H1 (cell line): Measurements from ENCODE around the gene HK1. TPM values are rescaled to one million over a fixed set of nuclear protein-coding genes. Genes with fewer than 3 reads are reported as not detected.

ENCODE experiments used
- CTCF ChIA-PET: fragments of 300-600 bp; sonication (Branson Sonifier 250); formaldehyde crosslinking; loops from one replicate; lab custom pipeline; 2021; ENCODE audit not compliant: partially characterized antibody; lab: Charles Lee
- POLR2A ChIA-PET: fragments of 300-600 bp; sonication (Branson Sonifier 250); formaldehyde crosslinking; loops from one replicate; lab custom pipeline; 2021; ENCODE audit warnings: inconsistent platforms; ENCODE audit not compliant: partially characterized antibody; lab: Charles Lee
- DNase-seq, 2 experiments: peaks; one replicate each; pipeline versions ENCODE4 v3.0.0 to v3.0.0-alpha.2; 2010 to 2022; ENCODE audit warnings: low spot score in 2 of 2, low read depth in 1 of 2, mixed read lengths in 1 of 2
- FAIRE-seq: peaks from 2 replicates; lab custom pipeline; 2011; peaks lifted over from hg19 to GRCh38; lab: Jason Lieb, UNC
- H2AFZ ChIP-seq: 2 replicates; pipeline ENCODE4 v1.8.1; 2012; ENCODE audit warnings: low read length, inconsistent platforms
- H2AK5ac ChIP-seq: 2 replicates; pipeline ENCODE4 v1.6.1; 2013; ENCODE audit warnings: low read depth, low read length
- H2BK120ac ChIP-seq: replicated peaks from 2 replicates; pipeline ENCODE3; 2013; ENCODE audit warnings: low read depth, low read length, inconsistent platforms
- H2BK12ac ChIP-seq: 2 replicates; pipeline ENCODE4 v1.6.1; 2013; ENCODE audit warnings: low read depth, low read length
- H2BK15ac ChIP-seq: 2 replicates; pipeline ENCODE4 v1.6.1; 2013; ENCODE audit warnings: low read length
- H2BK20ac ChIP-seq: 2 replicates; pipeline ENCODE4 v1.6.1; 2013; ENCODE audit warnings: low read length
- H2BK5ac ChIP-seq: 2 replicates; pipeline ENCODE4 v1.6.1; 2013; ENCODE audit warnings: low read depth, low read length
- H3K14ac ChIP-seq: 2 replicates; pipeline ENCODE4 v1.6.1; 2013; ENCODE audit warnings: inconsistent platforms; ENCODE audit not compliant: insufficient read length
- H3K18ac ChIP-seq: 2 replicates; pipeline ENCODE4 v1.6.1; 2013; ENCODE audit warnings: low read length; ENCODE audit errors: extremely low read depth
- H3K23ac ChIP-seq: 2 replicates; pipeline ENCODE4 v1.6.1; 2013; ENCODE audit warnings: inconsistent platforms; ENCODE audit not compliant: insufficient read length
- H3K23me2 ChIP-seq: 2 replicates; pipeline ENCODE4 v1.6.1; 2013; ENCODE audit warnings: low read depth, low read length
- H3K27ac ChIP-seq: 2 replicates; pipeline ENCODE4 v1.6.1; 2011; ENCODE audit warnings: low read depth, low read length, inconsistent platforms
- H3K27me3 ChIP-seq, 4 experiments: replicated peaks in 1 of 4; 1 replicate in 1 of 4; 2 replicates in 3 of 4; pipeline versions ENCODE4 v1.6.1 to v1.8.1; 2011 to 2013; ENCODE audit warnings: low read length in 3 of 4, mild to moderate bottlenecking in 3 of 4, inconsistent platforms in 2 of 4, mixed read lengths in 2 of 4, moderate library complexity in 1 of 4; ENCODE audit not compliant: control insufficient read depth in 3 of 4, insufficient read depth in 3 of 4; ENCODE audit errors: extremely low read depth in 1 of 4
- H3K36me3 ChIP-seq, 4 experiments: 2 replicates each; pipeline versions ENCODE4 v1.6.1 to v1.8.1; 2011 to 2013; ENCODE audit warnings: mild to moderate bottlenecking in 4 of 4, low read length in 3 of 4, moderate library complexity in 2 of 4, control low read depth in 1 of 4, inconsistent platforms in 1 of 4; ENCODE audit not compliant: insufficient read depth in 4 of 4, control insufficient read depth in 2 of 4
- H3K4ac ChIP-seq: replicated peaks from 2 replicates; pipeline ENCODE3; 2013; ENCODE audit warnings: low read length, low read depth, mixed read lengths, inconsistent platforms; ENCODE audit not compliant: insufficient read length
- H3K4me1 ChIP-seq, 4 experiments: replicated peaks in 1 of 4; 1 replicate in 1 of 4; 2 replicates in 3 of 4; pipeline versions ENCODE4 v1.6.1 to v1.8.1; 2011 to 2013; ENCODE audit warnings: low read length in 3 of 4, inconsistent platforms in 2 of 4, mixed read lengths in 1 of 4; ENCODE audit not compliant: insufficient read depth in 4 of 4, control insufficient read depth in 3 of 4
- H3K4me2 ChIP-seq, 2 experiments: 2 replicates each; pipeline versions ENCODE4 v1.6.1 to v1.8.1; 2011 to 2013; ENCODE audit warnings: low read depth in 2 of 2, low read length in 2 of 2, control low read depth in 1 of 2, inconsistent platforms in 1 of 2, mild to moderate bottlenecking in 1 of 2; ENCODE audit not compliant: insufficient read depth in 1 of 2
- H3K4me3 ChIP-seq, 4 experiments: fragments of 200-600, 300-600 bp in 1 of 4; sonication (generic), shearing (Covaris generic), sonication (Bioruptor Twin) in 1 of 4; 2 replicates each; pipeline versions ENCODE4 v1.5.1 to v1.8.1; 2011 to 2016; ENCODE audit warnings: low read length in 4 of 4, low read depth in 3 of 4, control low read depth in 2 of 4, inconsistent platforms in 2 of 4, mild to moderate bottlenecking in 2 of 4, mixed read lengths in 1 of 4, moderate library complexity in 1 of 4; ENCODE audit not compliant: insufficient read depth in 2 of 4; ENCODE audit errors: extremely low read depth in 1 of 4
- H3K56ac ChIP-seq: replicated peaks from 2 replicates; pipeline ENCODE3; 2013; ENCODE audit warnings: low read depth, mild to moderate bottlenecking, mixed read lengths, low read length, inconsistent platforms; ENCODE audit not compliant: insufficient read length
- H3K79me1 ChIP-seq: 2 replicates; pipeline ENCODE4 v1.6.1; 2013; ENCODE audit warnings: low read depth, low read length, control low read depth
- H3K79me2 ChIP-seq, 2 experiments: 2 replicates each; pipeline versions ENCODE4 v1.6.1 to v1.8.1; 2012 to 2013; ENCODE audit warnings: low read length in 2 of 2, mild to moderate bottlenecking in 2 of 2, inconsistent platforms in 1 of 2; ENCODE audit not compliant: insufficient read depth in 2 of 2, control insufficient read depth in 1 of 2
- H3K9ac ChIP-seq, 4 experiments: replicated peaks in 1 of 4; 1 replicate in 1 of 4; 2 replicates in 3 of 4; pipeline versions ENCODE4 v1.6.1 to v1.8.1; 2011 to 2013; ENCODE audit warnings: low read depth in 3 of 4, low read length in 3 of 4, control low read depth in 2 of 4, mild to moderate bottlenecking in 2 of 4, moderate library complexity in 2 of 4, inconsistent platforms in 1 of 4; ENCODE audit errors: extremely low read depth in 1 of 4
- H3K9me3 ChIP-seq, 2 experiments: 2 replicates each; pipeline versions ENCODE4 v1.6.1 to v1.8.1; 2012 to 2013; ENCODE audit warnings: mild to moderate bottlenecking in 2 of 2, moderate library complexity in 2 of 2, control low read depth in 1 of 2, inconsistent platforms in 1 of 2, low read depth in 1 of 2, low read length in 1 of 2, mixed read lengths in 1 of 2; ENCODE audit not compliant: insufficient read depth in 2 of 2
- H4K20me1 ChIP-seq, 2 experiments: replicated peaks in 1 of 2; 2 replicates each; pipeline versions ENCODE3 to v1.8.1; 2011 to 2013; ENCODE audit warnings: inconsistent platforms in 2 of 2, low read length in 2 of 2, mild to moderate bottlenecking in 1 of 2; ENCODE audit not compliant: insufficient read depth in 2 of 2, control insufficient read depth in 1 of 2
- H4K5ac ChIP-seq: 2 replicates; pipeline ENCODE4 v1.6.1; 2013; ENCODE audit warnings: low read length, low read depth, mixed read lengths, inconsistent platforms; ENCODE audit not compliant: insufficient read length
- H4K8ac ChIP-seq: 2 replicates; pipeline ENCODE4 v1.8.0; 2013; ENCODE audit warnings: mild to moderate bottlenecking, moderate library complexity, low read length, inconsistent platforms; ENCODE audit not compliant: insufficient read depth; ENCODE audit errors: extremely low read depth
- H4K91ac ChIP-seq: replicated peaks from 2 replicates; pipeline ENCODE3; 2013; ENCODE audit warnings: low read length, mixed read lengths, inconsistent platforms; ENCODE audit not compliant: insufficient read length
- CBX8 ChIP-seq: fragments of 300-800, 300-1000 bp; sonication (generic); IDR thresholded peaks from 2 replicates; pipeline ENCODE4 v1.7.1; 2016; ENCODE audit warnings: low read depth, low read length, borderline replicate concordance
- EGR1 ChIP-seq: IDR thresholded peaks from 2 replicates; pipeline ENCODE4 v1.6.1; 2011; ENCODE audit warnings: low read depth, low read length, borderline replicate concordance
- HDAC6 ChIP-seq: IDR thresholded peaks from one replicate; pipeline ENCODE4 v1.7.1; 2012; ENCODE audit warnings: low read depth, mild to moderate bottlenecking, inconsistent platforms, low read length, moderate library complexity
- RAD21 ChIP-seq, 2 experiments: IDR thresholded peaks in 1 of 2; conservative IDR thresholded peaks in 1 of 2; 2 replicates each; pipeline ENCODE4 v1.6.1; 2011; ENCODE audit warnings: low read depth in 2 of 2, low read length in 2 of 2, improper control_type of control experiment in 1 of 2, inconsistent platforms in 1 of 2, mild to moderate bottlenecking in 1 of 2, moderate library complexity in 1 of 2
- RXRA ChIP-seq: IDR thresholded peaks from 2 replicates; pipeline ENCODE4 v1.6.1; 2011; ENCODE audit warnings: low read depth, mild to moderate bottlenecking, low read length, moderate library complexity; ENCODE audit not compliant: insufficient read depth
- SAP30 ChIP-seq: fragments of 300-600 bp; sonication (generic); IDR thresholded peaks from 2 replicates; pipeline ENCODE4 v1.7.1; 2012; ENCODE audit warnings: low read length, moderate library complexity, mild to moderate bottlenecking, inconsistent platforms; ENCODE audit not compliant: insufficient read depth, insufficient replicate concordance
- SIRT6 ChIP-seq: IDR thresholded peaks from one replicate; pipeline ENCODE4 v1.7.1; 2012; ENCODE audit warnings: low read length, inconsistent platforms
- TBP ChIP-seq: IDR thresholded peaks from 2 replicates; pipeline ENCODE4 v1.6.1; 2011; ENCODE audit warnings: low read depth, low read length, improper control_type of control experiment
- YY1 ChIP-seq: IDR thresholded peaks from 2 replicates; pipeline ENCODE4 v1.6.1; 2011; ENCODE audit warnings: low read depth, mild to moderate bottlenecking, low read length
- WGBS, 2 experiments: shearing (Covaris generic) in 1 of 2; methylation state at CpG; one replicate each; pipeline versions ENCODE4 v1.1.6 to v1.1.7; 2013 to 2015; ENCODE audit warnings: low lambda C conversion rate in 2 of 2, mixed read lengths in 2 of 2, inconsistent platforms in 1 of 2, low coverage in 1 of 2, missing lambda C conversion rate in 1 of 2; ENCODE audit not compliant: insufficient replicate concordance in 2 of 2, insufficient coverage in 1 of 2, insufficient read length in 1 of 2; ENCODE audit errors: extremely low coverage in 1 of 2, missing lambda C conversion rate in 1 of 2; 5-methylcytosine and 5-hydroxymethylcytosine counted together
- polyA plus RNA-seq, 7 experiments: library from polyadenylated mRNA; depleted of rRNA in 3 of 7; stranded (reverse) in 5 of 7; unstranded in 2 of 7; fragments of >200 nt in 5 of 7; fragments of 200-250 nt in 2 of 7; gene quantifications; 1 replicate in 5 of 7; 2 replicates in 1 of 7; 4 replicates in 1 of 7; pipeline versions ENCODE4 v1.2.1 to v1.2.3, GENCODE V29; 2011 to 2013; ENCODE audit warnings: missing spikeins in 2 of 7, mixed read lengths in 2 of 7
- total RNA-seq: library from RNA; stranded (reverse); fragmentation: NEBNext Ultra II Directional; extraction: Animal tissue kit (Norgen Biotek cat#: 25700); gene quantifications from 2 replicates; pipeline ENCODE4 v1.2.1, GENCODE V29; 2021

HK1 gene
- total and polyA plus RNA-seq, 2 of the 8 experiments (the other 6 are each of a cell fraction or from before 2014, with no cell fraction given), result 55.8 to 247 TPM

DNA sequence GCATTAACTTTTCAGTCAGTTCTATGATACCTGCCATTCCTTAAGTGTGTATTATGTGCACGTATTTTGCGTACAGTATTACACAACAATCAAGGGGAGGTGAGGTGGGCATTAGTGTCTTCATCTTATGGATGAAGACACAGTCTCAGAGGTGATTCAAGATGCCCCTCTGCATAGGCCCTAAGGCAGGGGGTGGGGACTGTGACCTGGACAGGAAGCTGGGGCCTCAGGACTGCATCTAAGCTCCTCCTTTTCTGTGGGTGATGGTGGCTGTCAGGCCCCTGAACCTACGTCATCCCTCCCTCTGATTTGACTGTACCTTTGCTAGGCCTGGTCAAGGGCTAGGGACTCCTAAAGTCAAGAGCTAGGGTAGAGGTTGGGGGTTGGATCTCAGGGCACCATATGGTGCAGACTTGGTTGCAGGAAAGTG is 38.9 kb downstream of the HK1 start:
- Histone ChIP-seq H2AFZ (no peak overlapping the region), H3K36me3 (no peaks in the 10 kb centered on the region), H3K14ac (no peak overlapping the region), H3K4ac (no peak overlapping the region), H2BK5ac (peak overlapping the region; percentile 20; the same call in 1 of the 2 replicates), H3K27ac (no peak overlapping the region), H3K4me2 (peak overlapping the region in 1 of 2 experiments; percentile 97; a peak in 1 of 4 replicates), H2BK20ac (peak overlapping the region; percentile 49), H4K91ac (no peak overlapping the region), H3K9ac (no peak overlapping the region; a peak in 1 of 7 replicates), H3K4me1 (peaks cover 18 to 42% (median 21%) of the 10 kb centered on the region in 4 experiments), H2BK15ac (peak overlapping the region; percentile 83; the same call in 1 of the 2 replicates), H4K8ac (no peak overlapping the region), H3K79me1 (peaks cover 12% of the 10 kb centered on the region; the same call in 1 of the 2 replicates), H3K79me2 (peaks cover 30 to 33% of the 10 kb centered on the region in 2 experiments), H2BK12ac (peak overlapping the region; percentile 11; the same call in 1 of the 2 replicates), H2BK120ac (no peak overlapping the region), H3K9me3 (no peaks in the 10 kb centered on the region), H3K27me3 (no peaks in the 10 kb centered on the region), H3K56ac (no peak overlapping the region), H3K18ac (peak overlapping the region; percentile 88; the same call in 1 of the 2 replicates), H4K20me1 (peaks cover 4 to 14% of the 10 kb centered on the region in 2 experiments), H3K23ac (no peak overlapping the region), H3K4me3 (peak overlapping the region in 1 of 4 experiments; percentile 78; a peak in 1 of 8 replicates), H3K23me2 (peaks cover 9% of the 10 kb centered on the region), H4K5ac (no peak overlapping the region), H2AK5ac (peak overlapping the region; percentile 89; the same call in 1 of the 2 replicates)
- FAIRE-seq, result no peak
- CTCF ChIA-PET, result interaction anchor here (0.6 to 2.4 kb wide), 14 partner anchors 10 to 225 kb away, joined by 3 to 12 read pairs (median 4); no protein-coding TSS in a partner anchor
- POLR2A ChIA-PET, result interaction anchor here (0.8 to 3.4 kb wide), 7 partner anchors 11 to 73 kb away, joined by 3 to 16 read pairs (median 3); no protein-coding TSS in a partner anchor
- WGBS, 2 experiments, result 84% methylated on average over 3 of the region's 3 CpGs; no CpG with 5 or more reads in 1 of the 2 experiments
- DNase-seq, result no peak
- no peak for TF ChIP-seq EGR1
- TF ChIP-seq HDAC6, result no peak
- TF ChIP-seq SIRT6, result no peak
- no peak for TF ChIP-seq YY1
- no peak for TF ChIP-seq RXRA
- TF ChIP-seq TBP, result no peak
- no peak for TF ChIP-seq RAD21 (IDR thresholded peaks at IDR 0.05 in 1 of 2, conservative IDR thresholded peaks at IDR 0.05 in 1 of 2; ENCODE audit: low read depth in 2 of 2, low read length in 2 of 2)
- TF ChIP-seq CBX8, result no peak
- no peak for TF ChIP-seq SAP30
